ENCODE measurements around the gene ADAM20. TPM values are rescaled to one million over a fixed set of nuclear protein-coding genes. Genes with fewer than 3 reads are reported as not detected.

The ADAM20 gene
- total RNA-seq, result not detected in 2 replicates

GRCh38 chr14:70534904-70535303 lies at the start of gene ADAM20:
TSS of gene ADAM20 (minus strand) at chr14:70535004. CDS start at chr14:70524757, 10,247 bp downstream.

Other genes with a start within 250 kb of the ADAM20 start
- 42.3 and 46.6 TPM in 2 replicates for gene COX16, start 175.3 kb downstream of the ADAM20 start, total RNA-seq
- gene SYNJ2BP, start 117.9 kb downstream of the ADAM20 start, total RNA-seq, result 13.7 and 18.3 TPM in 2 replicates
- gene ADAM21, start 82.8 kb downstream of the ADAM20 start, total RNA-seq, result 0.07 TPM in 1 of 2 replicates, not detected in the other
- gene MED6, start 65.7 kb upstream of the ADAM20 start, total RNA-seq, result 23.4 and 34.5 TPM in 2 replicates
- 0.05 TPM in 1 of 2 replicates, not detected in the other for gene TTC9, start 106.9 kb upstream of the ADAM20 start, total RNA-seq